GM10266 (cell line): Measurements from ENCODE around the gene OSBPL1A.

ENCODE experiments used
- DNase-seq: peaks from one replicate; pipeline ENCODE4 v3.0.0; 2012; ENCODE audit errors: extremely low spot score
- TF ChIP-seq, protein P1 (sequence below): IDR thresholded peaks from 2 replicates; pipeline ENCODE4 v1.5.1; 2012; ENCODE audit warnings: mild to moderate bottlenecking, low read depth; ENCODE audit not compliant: control insufficient read depth, insufficient read depth; ENCODE audit errors: missing control alignments

The OSBPL1A gene

DNA sequence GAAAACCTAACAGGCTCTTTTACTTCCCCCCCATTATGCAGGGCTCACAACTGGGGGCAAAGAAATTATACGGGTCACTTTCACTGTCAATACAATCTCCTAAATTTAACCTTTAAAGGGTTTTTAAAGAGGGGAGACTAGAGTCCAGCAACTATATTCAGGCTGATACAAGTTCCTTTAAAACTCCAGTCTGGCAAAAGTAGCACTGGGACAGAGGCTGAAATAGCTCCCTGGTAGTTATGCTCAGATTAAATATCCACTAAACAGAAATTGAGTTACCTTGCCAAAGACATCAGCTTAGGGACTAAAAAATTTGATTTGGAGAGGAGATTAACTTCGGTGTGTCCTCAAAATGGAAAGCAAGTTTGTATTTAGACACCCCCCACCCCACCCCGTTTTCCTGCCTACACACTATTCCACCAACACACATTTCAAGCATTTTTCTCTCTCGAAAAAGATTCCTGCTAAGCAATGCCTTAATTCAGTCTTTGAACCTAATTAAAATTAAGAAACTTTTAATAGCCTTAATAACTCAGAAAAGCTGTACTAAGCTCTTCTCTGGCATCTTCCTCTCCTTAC, 127.2 kb downstream of the OSBPL1A start:
- TF ChIP-seq, protein P1, sequence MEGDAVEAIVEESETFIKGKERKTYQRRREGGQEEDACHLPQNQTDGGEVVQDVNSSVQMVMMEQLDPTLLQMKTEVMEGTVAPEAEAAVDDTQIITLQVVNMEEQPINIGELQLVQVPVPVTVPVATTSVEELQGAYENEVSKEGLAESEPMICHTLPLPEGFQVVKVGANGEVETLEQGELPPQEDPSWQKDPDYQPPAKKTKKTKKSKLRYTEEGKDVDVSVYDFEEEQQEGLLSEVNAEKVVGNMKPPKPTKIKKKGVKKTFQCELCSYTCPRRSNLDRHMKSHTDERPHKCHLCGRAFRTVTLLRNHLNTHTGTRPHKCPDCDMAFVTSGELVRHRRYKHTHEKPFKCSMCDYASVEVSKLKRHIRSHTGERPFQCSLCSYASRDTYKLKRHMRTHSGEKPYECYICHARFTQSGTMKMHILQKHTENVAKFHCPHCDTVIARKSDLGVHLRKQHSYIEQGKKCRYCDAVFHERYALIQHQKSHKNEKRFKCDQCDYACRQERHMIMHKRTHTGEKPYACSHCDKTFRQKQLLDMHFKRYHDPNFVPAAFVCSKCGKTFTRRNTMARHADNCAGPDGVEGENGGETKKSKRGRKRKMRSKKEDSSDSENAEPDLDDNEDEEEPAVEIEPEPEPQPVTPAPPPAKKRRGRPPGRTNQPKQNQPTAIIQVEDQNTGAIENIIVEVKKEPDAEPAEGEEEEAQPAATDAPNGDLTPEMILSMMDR: no peak
- DNase-seq: no peak

DNA sequence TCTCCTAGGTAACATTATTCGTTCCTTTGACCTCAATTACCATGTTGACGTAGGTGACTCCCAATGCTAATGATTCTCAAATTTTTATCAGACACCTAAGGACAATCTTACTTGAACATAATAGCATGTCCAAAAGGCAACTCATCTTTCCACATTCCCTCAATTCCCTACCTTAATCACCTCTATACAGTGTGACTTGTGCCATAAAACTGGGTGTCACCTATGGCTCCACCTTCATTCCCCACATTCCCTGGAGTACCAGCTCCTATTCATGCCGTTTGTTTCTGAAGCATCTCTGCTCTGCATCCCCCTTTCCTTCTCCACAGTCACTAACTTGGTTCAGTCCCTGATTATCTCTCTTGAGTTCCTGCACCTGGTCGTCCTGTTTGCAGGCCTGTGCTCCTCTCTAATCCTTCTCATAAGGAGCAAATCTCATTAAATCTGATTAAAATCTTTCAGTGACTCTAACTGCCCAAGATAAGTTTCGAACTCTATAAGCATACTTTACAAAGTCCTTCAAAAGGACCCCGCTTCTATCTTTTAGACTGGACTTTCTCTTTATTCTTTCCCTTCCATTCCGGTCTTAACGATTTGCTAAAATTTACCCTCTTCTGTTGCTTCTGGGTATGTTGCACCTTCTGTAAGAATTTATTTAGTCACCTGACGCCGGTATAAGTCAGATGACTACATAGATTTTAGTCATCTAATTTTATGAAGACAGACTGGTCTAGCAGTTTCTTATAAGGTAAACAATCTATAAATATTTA, 128.7 kb downstream of the OSBPL1A start:
- TF ChIP-seq, protein P1: no peak
- no peak for DNase-seq

DNA sequence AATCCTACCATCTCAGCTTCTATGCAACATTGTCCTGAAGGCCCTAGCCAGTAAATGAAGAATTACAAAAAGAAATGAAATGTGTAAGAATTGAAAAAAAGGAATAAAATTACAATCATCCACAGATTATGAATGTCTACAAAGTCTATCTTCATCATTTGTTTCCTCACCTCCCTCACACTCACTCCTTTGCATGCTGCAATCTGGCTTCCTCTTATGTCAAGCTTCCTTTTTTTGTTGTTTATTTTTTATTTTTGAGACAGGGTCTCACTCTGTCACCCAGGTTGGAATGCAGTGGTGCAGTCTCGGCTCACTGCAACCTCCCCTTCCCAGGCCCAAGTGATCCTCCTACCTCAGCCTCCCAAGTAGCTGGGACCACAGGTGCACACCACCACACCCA, 129.7 kb downstream of the OSBPL1A start:
- no peak for DNase-seq

DNA sequence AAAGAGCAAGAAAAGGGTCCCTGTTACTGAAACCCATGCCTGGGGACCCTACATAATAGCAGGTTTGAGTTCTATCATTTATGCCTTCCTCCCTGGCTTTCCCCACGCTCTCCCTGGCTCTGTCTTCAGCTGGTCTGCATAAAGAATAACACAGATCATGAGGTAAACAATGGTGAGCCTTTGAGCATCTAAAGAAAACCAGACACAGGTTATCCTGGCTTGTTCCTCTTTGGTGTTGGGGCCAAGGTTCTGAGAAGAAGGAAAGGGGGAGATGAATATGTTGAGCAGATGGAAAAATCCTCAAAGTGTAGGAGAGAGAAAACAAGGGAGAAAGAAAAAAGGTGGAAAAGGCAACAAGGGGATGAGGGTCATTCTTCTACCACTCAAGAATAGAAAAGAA, 131.5 kb downstream of the OSBPL1A start:
- no peak for DNase-seq
- TF ChIP-seq, protein P1: no peak

More for the DNA sequence above, 129.7 kb downstream of the OSBPL1A start:
- TF ChIP-seq, protein P1: no peak

DNA sequence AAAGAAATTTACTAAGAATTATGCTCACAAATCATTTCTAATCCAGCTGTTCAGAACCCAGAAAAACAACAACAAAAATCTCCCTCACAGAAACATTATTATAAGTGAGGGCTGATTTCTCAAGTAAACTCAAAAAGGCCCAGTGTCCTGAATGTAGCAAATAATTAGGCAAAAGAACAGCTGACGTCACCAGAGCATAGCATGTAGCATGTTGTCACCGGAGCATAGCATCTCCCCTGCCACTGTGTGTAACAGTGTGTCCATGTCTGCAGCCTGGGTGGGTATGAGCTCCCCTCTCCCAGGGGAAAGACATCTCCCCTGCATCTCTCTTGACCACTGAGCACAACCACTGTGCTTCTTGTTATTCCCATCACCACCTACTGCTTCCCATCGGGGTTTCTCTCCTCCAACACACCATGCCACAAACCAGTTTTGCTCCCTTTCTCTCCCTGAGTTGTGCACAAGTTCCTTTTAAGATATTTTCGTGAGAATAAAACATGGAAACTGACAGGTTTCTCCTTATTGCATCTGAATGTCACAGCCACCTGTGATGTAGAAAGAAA, 132.0 kb downstream of the OSBPL1A start:
- no peak for DNase-seq
- TF ChIP-seq, protein P1: no peak

DNA sequence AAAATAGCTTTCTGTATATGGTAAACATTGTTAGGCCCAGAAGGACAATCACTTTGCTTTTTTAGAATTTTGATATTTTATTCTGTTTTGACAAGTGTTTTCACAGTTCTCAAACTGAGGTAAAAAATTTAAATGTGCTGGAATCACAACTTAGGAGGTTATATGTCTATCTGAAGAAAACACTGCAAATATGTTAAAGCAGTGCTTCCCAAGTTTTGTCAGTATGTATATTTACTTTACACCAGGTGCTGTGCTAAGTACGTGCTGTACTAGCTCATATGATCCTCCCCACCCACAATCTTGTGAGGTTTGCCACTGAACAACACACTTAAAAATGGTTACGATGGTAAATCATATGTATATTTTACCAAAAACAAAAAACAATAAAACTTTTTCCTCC, 134.6 kb downstream of the OSBPL1A start:
- TF ChIP-seq, protein P1: no peak
- no peak for DNase-seq

DNA sequence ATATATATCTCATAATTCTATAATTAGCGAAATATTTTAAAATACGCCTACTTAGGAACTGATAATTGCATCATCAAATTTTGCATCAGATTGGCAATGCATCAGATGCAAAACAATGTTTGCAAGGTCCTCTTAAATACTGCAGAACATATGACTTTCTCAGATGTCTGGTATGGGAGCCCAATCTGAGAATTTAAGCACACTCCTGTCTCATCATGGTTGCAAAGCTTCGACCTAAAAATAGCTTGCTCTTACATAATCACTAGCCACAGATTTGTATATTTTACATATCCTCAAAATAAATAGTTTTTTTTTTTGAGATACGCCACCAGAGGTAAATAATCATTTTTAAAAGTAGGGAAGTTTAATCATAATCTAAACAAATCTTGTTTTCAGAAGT, 135.5 kb downstream of the OSBPL1A start:
- DNase-seq: no peak

More for the DNA sequence above, 135.5 kb downstream of the OSBPL1A start:
- TF ChIP-seq, protein P1: no peak
